Measurements from ENCODE around the gene KDM7A.

- TF ChIP-seq, protein P1, sequence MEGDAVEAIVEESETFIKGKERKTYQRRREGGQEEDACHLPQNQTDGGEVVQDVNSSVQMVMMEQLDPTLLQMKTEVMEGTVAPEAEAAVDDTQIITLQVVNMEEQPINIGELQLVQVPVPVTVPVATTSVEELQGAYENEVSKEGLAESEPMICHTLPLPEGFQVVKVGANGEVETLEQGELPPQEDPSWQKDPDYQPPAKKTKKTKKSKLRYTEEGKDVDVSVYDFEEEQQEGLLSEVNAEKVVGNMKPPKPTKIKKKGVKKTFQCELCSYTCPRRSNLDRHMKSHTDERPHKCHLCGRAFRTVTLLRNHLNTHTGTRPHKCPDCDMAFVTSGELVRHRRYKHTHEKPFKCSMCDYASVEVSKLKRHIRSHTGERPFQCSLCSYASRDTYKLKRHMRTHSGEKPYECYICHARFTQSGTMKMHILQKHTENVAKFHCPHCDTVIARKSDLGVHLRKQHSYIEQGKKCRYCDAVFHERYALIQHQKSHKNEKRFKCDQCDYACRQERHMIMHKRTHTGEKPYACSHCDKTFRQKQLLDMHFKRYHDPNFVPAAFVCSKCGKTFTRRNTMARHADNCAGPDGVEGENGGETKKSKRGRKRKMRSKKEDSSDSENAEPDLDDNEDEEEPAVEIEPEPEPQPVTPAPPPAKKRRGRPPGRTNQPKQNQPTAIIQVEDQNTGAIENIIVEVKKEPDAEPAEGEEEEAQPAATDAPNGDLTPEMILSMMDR (conservative IDR thresholded peaks at IDR 0.05; ENCODE audit: low read depth, low read length): no peak
- TF ChIP-seq, protein P2, sequence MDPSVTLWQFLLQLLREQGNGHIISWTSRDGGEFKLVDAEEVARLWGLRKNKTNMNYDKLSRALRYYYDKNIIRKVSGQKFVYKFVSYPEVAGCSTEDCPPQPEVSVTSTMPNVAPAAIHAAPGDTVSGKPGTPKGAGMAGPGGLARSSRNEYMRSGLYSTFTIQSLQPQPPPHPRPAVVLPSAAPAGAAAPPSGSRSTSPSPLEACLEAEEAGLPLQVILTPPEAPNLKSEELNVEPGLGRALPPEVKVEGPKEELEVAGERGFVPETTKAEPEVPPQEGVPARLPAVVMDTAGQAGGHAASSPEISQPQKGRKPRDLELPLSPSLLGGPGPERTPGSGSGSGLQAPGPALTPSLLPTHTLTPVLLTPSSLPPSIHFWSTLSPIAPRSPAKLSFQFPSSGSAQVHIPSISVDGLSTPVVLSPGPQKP (IDR thresholded peaks at IDR 0.05; ENCODE audit: borderline replicate concordance, low read depth, low read length): no peak
Measured at GRCh38 chr7:140192176-140192575, 15.4 kb upstream of the KDM7A start.
